Measurements from ENCODE around the gene HSPD1.

The HSPD1 gene

GRCh38 chr2:197446844-197447243 is 52.8 kb downstream of the HSPD1 start:
- no peak for TF ChIP-seq TAF1 (IDR thresholded peaks at IDR 0.05; ENCODE audit: low read depth)
- no peak for TF ChIP-seq EP300 (IDR thresholded peaks at IDR 0.05; ENCODE audit: borderline replicate concordance)
- TF ChIP-seq TCF12 (IDR thresholded peaks at IDR 0.05; ENCODE audit: low read depth), result no peak
- TF ChIP-seq EGR1 (IDR thresholded peaks at IDR 0.05), result no peak
- TF ChIP-seq RAD21 (IDR thresholded peaks at IDR 0.05; ENCODE audit: low read depth), result no peak
- TF ChIP-seq, protein P1, sequence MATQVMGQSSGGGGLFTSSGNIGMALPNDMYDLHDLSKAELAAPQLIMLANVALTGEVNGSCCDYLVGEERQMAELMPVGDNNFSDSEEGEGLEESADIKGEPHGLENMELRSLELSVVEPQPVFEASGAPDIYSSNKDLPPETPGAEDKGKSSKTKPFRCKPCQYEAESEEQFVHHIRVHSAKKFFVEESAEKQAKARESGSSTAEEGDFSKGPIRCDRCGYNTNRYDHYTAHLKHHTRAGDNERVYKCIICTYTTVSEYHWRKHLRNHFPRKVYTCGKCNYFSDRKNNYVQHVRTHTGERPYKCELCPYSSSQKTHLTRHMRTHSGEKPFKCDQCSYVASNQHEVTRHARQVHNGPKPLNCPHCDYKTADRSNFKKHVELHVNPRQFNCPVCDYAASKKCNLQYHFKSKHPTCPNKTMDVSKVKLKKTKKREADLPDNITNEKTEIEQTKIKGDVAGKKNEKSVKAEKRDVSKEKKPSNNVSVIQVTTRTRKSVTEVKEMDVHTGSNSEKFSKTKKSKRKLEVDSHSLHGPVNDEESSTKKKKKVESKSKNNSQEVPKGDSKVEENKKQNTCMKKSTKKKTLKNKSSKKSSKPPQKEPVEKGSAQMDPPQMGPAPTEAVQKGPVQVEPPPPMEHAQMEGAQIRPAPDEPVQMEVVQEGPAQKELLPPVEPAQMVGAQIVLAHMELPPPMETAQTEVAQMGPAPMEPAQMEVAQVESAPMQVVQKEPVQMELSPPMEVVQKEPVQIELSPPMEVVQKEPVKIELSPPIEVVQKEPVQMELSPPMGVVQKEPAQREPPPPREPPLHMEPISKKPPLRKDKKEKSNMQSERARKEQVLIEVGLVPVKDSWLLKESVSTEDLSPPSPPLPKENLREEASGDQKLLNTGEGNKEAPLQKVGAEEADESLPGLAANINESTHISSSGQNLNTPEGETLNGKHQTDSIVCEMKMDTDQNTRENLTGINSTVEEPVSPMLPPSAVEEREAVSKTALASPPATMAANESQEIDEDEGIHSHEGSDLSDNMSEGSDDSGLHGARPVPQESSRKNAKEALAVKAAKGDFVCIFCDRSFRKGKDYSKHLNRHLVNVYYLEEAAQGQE (IDR thresholded peaks at IDR 0.05; ENCODE audit: low read depth), result no peak
- no peak for TF ChIP-seq MAX (IDR thresholded peaks at IDR 0.05)
- no peak for TF ChIP-seq CEBPB (IDR thresholded peaks at IDR 0.05)
- no peak for TF ChIP-seq ZBTB7A (IDR thresholded peaks at IDR 0.05; ENCODE audit: low read depth)
- no peak for TF ChIP-seq YY1 (IDR thresholded peaks at IDR 0.05; ENCODE audit: low read depth)
- TF ChIP-seq TEAD4 (IDR thresholded peaks at IDR 0.05), result no peak
- no peak for TF ChIP-seq USF1 (IDR thresholded peaks at IDR 0.05)
- no peak for TF ChIP-seq NFIC (IDR thresholded peaks at IDR 0.05)
- no peak for TF ChIP-seq FOXM1 (IDR thresholded peaks at IDR 0.05; ENCODE audit: borderline replicate concordance, low read depth)

DNA sequence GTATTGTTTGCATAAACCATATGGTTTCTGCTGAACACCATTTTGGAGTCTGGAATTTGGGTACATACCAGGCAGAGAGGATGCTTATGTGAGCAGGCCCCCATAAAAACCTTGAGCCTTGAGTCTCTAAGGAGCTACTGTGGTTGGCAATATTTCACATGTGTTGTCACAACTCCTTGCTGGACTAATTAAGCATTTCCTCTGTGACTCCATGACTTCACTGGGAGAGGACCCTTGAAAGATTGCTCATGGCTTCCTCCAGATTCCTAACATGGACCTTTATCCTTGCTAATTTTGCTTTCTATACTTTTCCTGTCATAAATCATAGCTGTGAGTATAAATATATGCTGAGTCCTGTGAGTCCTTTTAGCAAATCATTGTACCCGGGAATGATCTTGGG is 53.9 kb downstream of the HSPD1 start:
- TF ChIP-seq NFIC (IDR thresholded peaks at IDR 0.05) (no peak), MAX (IDR thresholded peaks at IDR 0.05) (no peak), RAD21 (IDR thresholded peaks at IDR 0.05; ENCODE audit: low read depth) (no peak), EGR1 (IDR thresholded peaks at IDR 0.05) (no peak), CEBPB (IDR thresholded peaks at IDR 0.05) (no peak), EP300 (IDR thresholded peaks at IDR 0.05; ENCODE audit: borderline replicate concordance) (no peak), USF1 (IDR thresholded peaks at IDR 0.05) (no peak), TEAD4 (IDR thresholded peaks at IDR 0.05) (no peak), TCF12 (IDR thresholded peaks at IDR 0.05; ENCODE audit: low read depth) (no peak), YY1 (IDR thresholded peaks at IDR 0.05; ENCODE audit: low read depth) (no peak), CREB1 (IDR thresholded peaks at IDR 0.05; ENCODE audit: low read depth) (no peak), ZBTB7A (IDR thresholded peaks at IDR 0.05; ENCODE audit: low read depth) (no peak), TAF1 (IDR thresholded peaks at IDR 0.05; ENCODE audit: low read depth) (no peak), FOXM1 (IDR thresholded peaks at IDR 0.05; ENCODE audit: borderline replicate concordance, low read depth) (no peak)
- TF ChIP-seq, protein P1 (IDR thresholded peaks at IDR 0.05; ENCODE audit: low read depth), result no peak

- no peak for TF ChIP-seq EGR1 (IDR thresholded peaks at IDR 0.05)
- no peak for TF ChIP-seq CEBPB (IDR thresholded peaks at IDR 0.05)
- TF ChIP-seq, protein P1 (IDR thresholded peaks at IDR 0.05; ENCODE audit: low read depth), result no peak
- no peak for TF ChIP-seq YY1 (IDR thresholded peaks at IDR 0.05; ENCODE audit: low read depth)
- TF ChIP-seq USF1 (IDR thresholded peaks at IDR 0.05), result no peak
- no peak for TF ChIP-seq CREB1 (IDR thresholded peaks at IDR 0.05; ENCODE audit: low read depth)
- TF ChIP-seq TAF1 (IDR thresholded peaks at IDR 0.05; ENCODE audit: low read depth), result no peak
- no peak for TF ChIP-seq MAX (IDR thresholded peaks at IDR 0.05)
- no peak for TF ChIP-seq TEAD4 (IDR thresholded peaks at IDR 0.05)
- TF ChIP-seq NFIC (IDR thresholded peaks at IDR 0.05), result no peak
- no peak for TF ChIP-seq FOXM1 (IDR thresholded peaks at IDR 0.05; ENCODE audit: borderline replicate concordance, low read depth)
- TF ChIP-seq TCF12 (IDR thresholded peaks at IDR 0.05; ENCODE audit: low read depth), result no peak
- TF ChIP-seq EP300 (IDR thresholded peaks at IDR 0.05; ENCODE audit: borderline replicate concordance), result no peak
- TF ChIP-seq RAD21 (IDR thresholded peaks at IDR 0.05; ENCODE audit: low read depth), result no peak
- TF ChIP-seq ZBTB7A (IDR thresholded peaks at IDR 0.05; ENCODE audit: low read depth), result no peak
Measured at GRCh38 chr2:197442857-197443256, 56.8 kb downstream of the HSPD1 start.

Data from Ishikawa (cell line).